GM04503 (cell line): Measurements from ENCODE around the gene PHF2.

Experiments
- DNase-seq: peaks from one replicate; pipeline ENCODE4 v3.0.0-alpha.2; 2012; ENCODE audit warnings: low read depth

PHF2 gene

GRCh38 chr9:93587284-93587650, 10.9 kb downstream of the PHF2 start:
- DNase-seq: no peak

- DNase-seq: no peak
Observed at GRCh38 chr9:93587651-93588347, 11.4 kb downstream of the PHF2 start.

- no peak for DNase-seq
Observed at GRCh38 chr9:93588641-93589609, 12.5 kb downstream of the PHF2 start.

- DNase-seq: no peak
Observed at GRCh38 chr9:93589688-93590087, 13.3 kb downstream of the PHF2 start.

GRCh38 chr9:93590609-93591234, 14.3 kb downstream of the PHF2 start:
- DNase-seq: no peak

GRCh38 chr9:93591301-93592007, 15.1 kb downstream of the PHF2 start:
- no peak for DNase-seq

GRCh38 chr9:93592008-93592642, 15.7 kb downstream of the PHF2 start:
- DNase-seq: no peak

GRCh38 chr9:93592643-93593021, 16.2 kb downstream of the PHF2 start:
- no peak for DNase-seq

GRCh38 chr9:93593144-93593658, 16.8 kb downstream of the PHF2 start:
- no peak for DNase-seq

GRCh38 chr9:93594041-93594756, 17.8 kb downstream of the PHF2 start:
- DNase-seq: no peak

- DNase-seq: no peak
Observed at GRCh38 chr9:93595461-93595860, 19.1 kb downstream of the PHF2 start.

GRCh38 chr9:93595861-93596365, 19.5 kb downstream of the PHF2 start:
- DNase-seq: no peak

GRCh38 chr9:93596399-93596798, 20.0 kb downstream of the PHF2 start:
- DNase-seq: no peak

- no peak for DNase-seq
Observed at GRCh38 chr9:93597142-93597706, 20.8 kb downstream of the PHF2 start.

GRCh38 chr9:93597871-93598646, 21.7 kb downstream of the PHF2 start:
- no peak for DNase-seq

- DNase-seq: no peak
Observed at GRCh38 chr9:93598647-93599241, 22.4 kb downstream of the PHF2 start.

- DNase-seq: no peak
Observed at GRCh38 chr9:93599571-93600403, 23.4 kb downstream of the PHF2 start.

GRCh38 chr9:93600504-93600903, 24.1 kb downstream of the PHF2 start:
- no peak for DNase-seq
